H1 (cell line): Measurements from ENCODE around the gene RALGAPA2. TPM values are rescaled to one million over a fixed set of nuclear protein-coding genes. Genes with fewer than 3 reads are reported as not detected.

Experiments used
- CREB1 ChIP-seq: IDR thresholded peaks from 2 replicates; pipeline ENCODE4 v1.6.1; 2012; ENCODE audit warnings: inconsistent platforms
- HDAC2 ChIP-seq, 2 experiments: fragments of 300-600 bp in 1 of 2; sonication (generic) in 1 of 2; IDR thresholded peaks; 2 replicates each; pipeline ENCODE4 v1.6.1; 2011 to 2012; ENCODE audit warnings: low read depth in 2 of 2, low read length in 2 of 2, mild to moderate bottlenecking in 2 of 2, moderate library complexity in 2 of 2, borderline replicate concordance in 1 of 2, inconsistent platforms in 1 of 2
- KDM4A ChIP-seq: IDR thresholded peaks from one replicate; pipeline ENCODE4 v1.7.1; 2012; ENCODE audit warnings: low read depth, mild to moderate bottlenecking, moderate library complexity, low read length, inconsistent platforms; ENCODE audit not compliant: severe bottlenecking
- TAF7 ChIP-seq: optimal IDR thresholded peaks from 2 replicates; pipeline ENCODE3; 2011; ENCODE audit warnings: low read depth, mild to moderate bottlenecking, inconsistent platforms, low read length, moderate library complexity, borderline replicate concordance
- YY1 ChIP-seq: IDR thresholded peaks from 2 replicates; pipeline ENCODE4 v1.6.1; 2011; ENCODE audit warnings: low read depth, mild to moderate bottlenecking, low read length
- polyA plus RNA-seq, 7 experiments: library from polyadenylated mRNA; depleted of rRNA in 3 of 7; stranded (reverse) in 5 of 7; unstranded in 2 of 7; fragments of >200 nt in 5 of 7; fragments of 200-250 nt in 2 of 7; gene quantifications; 1 replicate in 5 of 7; 2 replicates in 1 of 7; 4 replicates in 1 of 7; pipeline versions ENCODE4 v1.2.1 to v1.2.3, GENCODE V29; 2011 to 2013; ENCODE audit warnings: missing spikeins in 2 of 7, mixed read lengths in 2 of 7
- total RNA-seq: library from RNA; stranded (reverse); fragmentation: NEBNext Ultra II Directional; extraction: Animal tissue kit (Norgen Biotek cat#: 25700); gene quantifications from 2 replicates; pipeline ENCODE4 v1.2.1, GENCODE V29; 2021
- TF ChIP-seq, protein P1 (sequence below): fragments of 300-600 bp; sonication (generic); IDR thresholded peaks from 2 replicates; pipeline ENCODE4 v1.7.1; 2012; ENCODE audit warnings: low read length, moderate library complexity, mild to moderate bottlenecking, inconsistent platforms; ENCODE audit not compliant: insufficient replicate concordance
- TF ChIP-seq, protein P2 (sequence below): IDR thresholded peaks from 2 replicates; pipeline ENCODE4 v1.6.1; 2012; ENCODE audit warnings: inconsistent platforms
- TF ChIP-seq, protein P3 (sequence below): IDR thresholded peaks from 2 replicates; pipeline ENCODE4 v1.6.1; 2012; ENCODE audit warnings: inconsistent platforms

The RALGAPA2 gene
- total and polyA plus RNA-seq, 2 of the 8 experiments (the other 6 are each of a cell fraction or from before 2014, with no cell fraction given), result 5.1 to 25.5 TPM

DNA sequence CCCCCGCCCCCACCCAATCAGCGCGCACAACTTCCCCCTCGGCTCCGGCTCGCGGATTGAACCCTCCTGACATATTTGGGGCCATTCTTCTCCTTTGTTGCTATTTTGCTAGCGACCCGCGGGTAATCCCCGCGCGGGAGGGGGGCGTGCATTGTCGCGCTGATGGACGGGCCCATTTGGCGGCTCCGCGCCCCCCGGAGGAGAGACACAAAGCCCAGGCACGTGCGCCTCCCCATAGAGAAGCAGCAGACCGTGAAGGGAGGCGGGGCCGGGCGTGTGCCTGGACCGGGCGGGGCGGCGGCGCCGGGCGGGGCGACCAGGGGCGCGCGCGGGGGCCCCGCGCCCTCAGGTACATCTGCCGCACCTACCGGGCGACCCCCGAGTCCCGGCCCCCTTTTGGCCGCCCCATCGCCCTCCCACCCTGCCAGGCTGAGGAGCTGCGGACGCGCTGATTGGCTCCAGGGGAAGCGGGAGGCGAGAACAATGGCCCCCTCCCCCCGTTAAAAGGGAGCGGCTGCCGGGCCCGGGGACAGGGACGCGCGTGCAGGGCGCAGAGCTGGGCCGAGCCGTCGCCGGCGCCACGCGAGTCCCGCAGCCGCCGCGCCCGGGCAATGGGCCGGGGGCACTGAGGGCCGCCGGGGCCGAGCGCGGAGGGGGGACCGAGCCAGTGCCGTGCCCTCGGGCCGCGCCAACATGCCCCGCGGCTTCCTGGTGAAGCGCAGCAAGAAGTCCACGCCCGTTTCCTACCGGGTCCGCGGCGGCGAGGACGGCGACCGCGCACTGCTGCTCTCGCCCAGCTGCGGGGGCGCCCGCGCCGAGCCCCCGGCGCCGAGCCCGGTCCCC, 344.6 kb downstream of the RALGAPA2 start, which contains the start of gene INSM1 (continued):
- TF ChIP-seq, protein P1, sequence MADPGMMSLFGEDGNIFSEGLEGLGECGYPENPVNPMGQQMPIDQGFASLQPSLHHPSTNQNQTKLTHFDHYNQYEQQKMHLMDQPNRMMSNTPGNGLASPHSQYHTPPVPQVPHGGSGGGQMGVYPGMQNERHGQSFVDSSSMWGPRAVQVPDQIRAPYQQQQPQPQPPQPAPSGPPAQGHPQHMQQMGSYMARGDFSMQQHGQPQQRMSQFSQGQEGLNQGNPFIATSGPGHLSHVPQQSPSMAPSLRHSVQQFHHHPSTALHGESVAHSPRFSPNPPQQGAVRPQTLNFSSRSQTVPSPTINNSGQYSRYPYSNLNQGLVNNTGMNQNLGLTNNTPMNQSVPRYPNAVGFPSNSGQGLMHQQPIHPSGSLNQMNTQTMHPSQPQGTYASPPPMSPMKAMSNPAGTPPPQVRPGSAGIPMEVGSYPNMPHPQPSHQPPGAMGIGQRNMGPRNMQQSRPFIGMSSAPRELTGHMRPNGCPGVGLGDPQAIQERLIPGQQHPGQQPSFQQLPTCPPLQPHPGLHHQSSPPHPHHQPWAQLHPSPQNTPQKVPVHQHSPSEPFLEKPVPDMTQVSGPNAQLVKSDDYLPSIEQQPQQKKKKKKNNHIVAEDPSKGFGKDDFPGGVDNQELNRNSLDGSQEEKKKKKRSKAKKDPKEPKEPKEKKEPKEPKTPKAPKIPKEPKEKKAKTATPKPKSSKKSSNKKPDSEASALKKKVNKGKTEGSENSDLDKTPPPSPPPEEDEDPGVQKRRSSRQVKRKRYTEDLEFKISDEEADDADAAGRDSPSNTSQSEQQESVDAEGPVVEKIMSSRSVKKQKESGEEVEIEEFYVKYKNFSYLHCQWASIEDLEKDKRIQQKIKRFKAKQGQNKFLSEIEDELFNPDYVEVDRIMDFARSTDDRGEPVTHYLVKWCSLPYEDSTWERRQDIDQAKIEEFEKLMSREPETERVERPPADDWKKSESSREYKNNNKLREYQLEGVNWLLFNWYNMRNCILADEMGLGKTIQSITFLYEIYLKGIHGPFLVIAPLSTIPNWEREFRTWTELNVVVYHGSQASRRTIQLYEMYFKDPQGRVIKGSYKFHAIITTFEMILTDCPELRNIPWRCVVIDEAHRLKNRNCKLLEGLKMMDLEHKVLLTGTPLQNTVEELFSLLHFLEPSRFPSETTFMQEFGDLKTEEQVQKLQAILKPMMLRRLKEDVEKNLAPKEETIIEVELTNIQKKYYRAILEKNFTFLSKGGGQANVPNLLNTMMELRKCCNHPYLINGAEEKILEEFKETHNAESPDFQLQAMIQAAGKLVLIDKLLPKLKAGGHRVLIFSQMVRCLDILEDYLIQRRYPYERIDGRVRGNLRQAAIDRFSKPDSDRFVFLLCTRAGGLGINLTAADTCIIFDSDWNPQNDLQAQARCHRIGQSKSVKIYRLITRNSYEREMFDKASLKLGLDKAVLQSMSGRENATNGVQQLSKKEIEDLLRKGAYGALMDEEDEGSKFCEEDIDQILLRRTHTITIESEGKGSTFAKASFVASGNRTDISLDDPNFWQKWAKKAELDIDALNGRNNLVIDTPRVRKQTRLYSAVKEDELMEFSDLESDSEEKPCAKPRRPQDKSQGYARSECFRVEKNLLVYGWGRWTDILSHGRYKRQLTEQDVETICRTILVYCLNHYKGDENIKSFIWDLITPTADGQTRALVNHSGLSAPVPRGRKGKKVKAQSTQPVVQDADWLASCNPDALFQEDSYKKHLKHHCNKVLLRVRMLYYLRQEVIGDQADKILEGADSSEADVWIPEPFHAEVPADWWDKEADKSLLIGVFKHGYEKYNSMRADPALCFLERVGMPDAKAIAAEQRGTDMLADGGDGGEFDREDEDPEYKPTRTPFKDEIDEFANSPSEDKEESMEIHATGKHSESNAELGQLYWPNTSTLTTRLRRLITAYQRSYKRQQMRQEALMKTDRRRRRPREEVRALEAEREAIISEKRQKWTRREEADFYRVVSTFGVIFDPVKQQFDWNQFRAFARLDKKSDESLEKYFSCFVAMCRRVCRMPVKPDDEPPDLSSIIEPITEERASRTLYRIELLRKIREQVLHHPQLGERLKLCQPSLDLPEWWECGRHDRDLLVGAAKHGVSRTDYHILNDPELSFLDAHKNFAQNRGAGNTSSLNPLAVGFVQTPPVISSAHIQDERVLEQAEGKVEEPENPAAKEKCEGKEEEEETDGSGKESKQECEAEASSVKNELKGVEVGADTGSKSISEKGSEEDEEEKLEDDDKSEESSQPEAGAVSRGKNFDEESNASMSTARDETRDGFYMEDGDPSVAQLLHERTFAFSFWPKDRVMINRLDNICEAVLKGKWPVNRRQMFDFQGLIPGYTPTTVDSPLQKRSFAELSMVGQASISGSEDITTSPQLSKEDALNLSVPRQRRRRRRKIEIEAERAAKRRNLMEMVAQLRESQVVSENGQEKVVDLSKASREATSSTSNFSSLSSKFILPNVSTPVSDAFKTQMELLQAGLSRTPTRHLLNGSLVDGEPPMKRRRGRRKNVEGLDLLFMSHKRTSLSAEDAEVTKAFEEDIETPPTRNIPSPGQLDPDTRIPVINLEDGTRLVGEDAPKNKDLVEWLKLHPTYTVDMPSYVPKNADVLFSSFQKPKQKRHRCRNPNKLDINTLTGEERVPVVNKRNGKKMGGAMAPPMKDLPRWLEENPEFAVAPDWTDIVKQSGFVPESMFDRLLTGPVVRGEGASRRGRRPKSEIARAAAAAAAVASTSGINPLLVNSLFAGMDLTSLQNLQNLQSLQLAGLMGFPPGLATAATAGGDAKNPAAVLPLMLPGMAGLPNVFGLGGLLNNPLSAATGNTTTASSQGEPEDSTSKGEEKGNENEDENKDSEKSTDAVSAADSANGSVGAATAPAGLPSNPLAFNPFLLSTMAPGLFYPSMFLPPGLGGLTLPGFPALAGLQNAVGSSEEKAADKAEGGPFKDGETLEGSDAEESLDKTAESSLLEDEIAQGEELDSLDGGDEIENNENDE, result no peak
- TF ChIP-seq CREB1, result no peak
- no peak for TF ChIP-seq HDAC2 (IDR thresholded peaks at IDR 0.05; ENCODE audit: borderline replicate concordance in 1 of 2, low read depth in 2 of 2, low read length in 2 of 2)
- TF ChIP-seq, protein P2, sequence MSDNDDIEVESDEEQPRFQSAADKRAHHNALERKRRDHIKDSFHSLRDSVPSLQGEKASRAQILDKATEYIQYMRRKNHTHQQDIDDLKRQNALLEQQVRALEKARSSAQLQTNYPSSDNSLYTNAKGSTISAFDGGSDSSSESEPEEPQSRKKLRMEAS, result peak; percentile 92
- TF ChIP-seq, protein P3, sequence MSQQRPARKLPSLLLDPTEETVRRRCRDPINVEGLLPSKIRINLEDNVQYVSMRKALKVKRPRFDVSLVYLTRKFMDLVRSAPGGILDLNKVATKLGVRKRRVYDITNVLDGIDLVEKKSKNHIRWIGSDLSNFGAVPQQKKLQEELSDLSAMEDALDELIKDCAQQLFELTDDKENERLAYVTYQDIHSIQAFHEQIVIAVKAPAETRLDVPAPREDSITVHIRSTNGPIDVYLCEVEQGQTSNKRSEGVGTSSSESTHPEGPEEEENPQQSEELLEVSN, result no peak; the same call in 1 of the 2 replicates
- TF ChIP-seq YY1, result no peak
- peak; percentile 31 for TF ChIP-seq KDM4A
- no peak for TF ChIP-seq TAF7
